Left forelimb (tissue), 1 donor: Measurements from ENCODE around the gene PSMB2.

ENCODE experiments used
- DNase-seq: peaks from one replicate; pipeline ENCODE4 v3.0.0-alpha.2; 2018; ENCODE audit warnings: low spot score

The PSMB2 gene

DNA sequence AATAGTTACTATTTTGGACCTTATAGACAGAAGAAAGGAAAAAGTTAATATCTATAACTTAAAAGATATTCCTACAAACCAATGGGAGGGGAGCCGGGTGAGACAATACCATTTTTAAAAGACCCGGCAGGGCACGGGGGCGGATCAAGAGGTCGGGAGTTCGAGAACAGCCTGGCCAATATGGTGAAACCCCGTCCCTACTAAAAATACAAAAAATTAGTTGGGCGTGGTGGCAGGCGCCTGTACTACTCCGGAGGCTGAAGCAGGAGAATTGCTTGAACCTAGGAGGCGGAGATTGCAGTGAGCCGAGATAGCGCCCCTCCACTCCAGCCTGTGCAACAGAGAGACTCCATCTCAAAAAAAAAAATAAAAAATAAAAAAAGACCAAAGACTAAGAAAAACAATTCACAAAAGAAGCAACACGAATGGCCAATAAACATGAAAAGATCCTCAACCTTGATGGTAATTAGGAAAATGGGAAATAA, 1.2 kb upstream of the PSMB2 start:
- DNase-seq: no peak

GRCh38 chr1:35640380-35641232, 720 bp downstream of the PSMB2 start:
- DNase-seq: no peak

DNA sequence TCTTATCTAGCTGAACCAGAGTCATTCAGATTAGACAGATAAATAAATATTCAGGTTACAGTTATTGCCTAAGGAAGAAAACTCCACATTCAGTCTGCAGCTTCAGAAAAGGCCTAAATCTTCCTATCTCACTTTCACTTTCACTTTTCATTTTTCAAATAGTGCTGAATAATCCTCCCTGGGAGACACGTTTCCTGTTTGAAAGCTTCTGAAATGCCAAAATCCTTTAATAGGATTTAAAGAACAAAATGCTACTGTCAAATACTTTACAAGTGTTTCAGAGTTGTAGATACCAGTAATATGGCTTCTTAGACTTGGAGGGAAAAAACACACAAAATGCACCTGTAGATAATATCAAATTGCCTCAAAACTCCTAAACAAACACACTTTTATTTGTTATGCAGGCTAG, 3.9 kb downstream of the PSMB2 start:
- no peak for DNase-seq

DNA sequence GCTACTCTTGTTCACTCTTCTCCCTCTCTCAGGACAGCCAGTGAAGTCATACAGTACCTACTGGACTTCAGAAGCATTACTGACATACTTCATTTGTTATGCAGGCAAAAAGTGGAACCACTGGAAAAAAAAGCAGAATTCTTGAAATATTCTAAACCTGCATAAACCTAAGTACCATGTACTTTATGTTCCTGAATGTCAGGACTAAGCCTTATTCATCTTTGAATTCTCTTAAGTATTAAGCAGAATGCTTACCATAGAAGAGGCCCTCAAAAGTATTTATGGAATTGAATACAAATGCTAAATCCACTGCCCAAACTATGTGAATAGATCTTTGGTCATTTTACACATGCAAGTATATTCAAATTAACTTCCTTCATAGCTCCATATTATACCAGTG, 7.8 kb downstream of the PSMB2 start:
- DNase-seq: no peak

DNA sequence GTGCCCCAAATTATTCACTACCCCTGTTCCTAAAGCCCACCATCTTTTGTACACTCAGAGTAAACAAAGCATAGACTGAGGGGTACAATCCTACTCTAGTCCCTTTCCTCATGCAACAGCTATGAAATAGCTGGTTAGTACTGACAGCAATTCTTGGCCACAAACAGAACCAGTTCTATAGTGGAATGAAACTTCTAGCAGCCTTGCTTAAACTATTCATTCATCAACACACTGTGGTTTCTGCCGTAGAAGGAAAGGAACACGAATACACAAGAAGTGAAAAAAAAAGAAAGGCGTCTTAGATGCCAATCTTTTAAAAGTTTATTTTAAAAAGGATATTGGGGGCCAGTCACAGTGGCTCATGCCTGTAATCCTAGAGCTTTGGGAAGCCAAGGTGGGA, 9.9 kb downstream of the PSMB2 start:
- DNase-seq: no peak

DNA sequence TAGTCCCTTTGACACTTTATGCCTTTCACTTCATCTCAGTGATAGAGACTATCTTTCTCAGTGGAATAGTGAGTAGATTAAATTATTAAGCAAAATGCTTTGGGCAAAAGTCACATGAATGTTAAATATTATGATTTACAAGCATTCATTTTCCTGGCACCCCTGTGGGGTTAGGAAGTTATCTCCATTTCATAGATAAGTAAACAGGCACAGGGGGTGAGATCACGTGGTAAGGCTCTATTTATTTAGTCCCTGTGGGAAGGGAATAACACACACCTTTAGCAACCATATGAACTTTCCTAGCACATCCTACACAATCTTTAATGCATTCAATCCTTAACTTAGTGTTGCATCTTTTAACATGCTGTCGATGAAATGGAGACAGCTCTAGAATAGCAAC, 12.3 kb downstream of the PSMB2 start:
- DNase-seq: no peak

DNA sequence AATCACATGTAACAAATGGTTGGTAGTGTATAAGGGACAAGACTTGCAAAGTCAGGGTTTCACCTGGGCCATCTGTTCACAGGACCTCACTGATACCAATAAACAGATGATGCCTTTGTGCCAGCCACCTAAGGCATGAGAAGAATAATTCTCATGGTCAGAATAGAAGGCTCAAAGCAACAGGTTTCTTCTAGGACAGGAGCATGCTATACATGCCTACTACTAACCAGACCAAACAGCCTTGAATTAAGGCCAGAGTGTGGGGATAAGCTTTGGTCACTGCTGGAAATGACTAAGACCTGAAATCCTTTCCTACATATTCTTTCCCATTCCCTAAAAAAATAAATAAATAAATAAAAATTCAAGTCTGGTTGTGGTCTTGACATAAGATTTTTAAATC, 17.5 kb downstream of the PSMB2 start:
- no peak for DNase-seq

DNA sequence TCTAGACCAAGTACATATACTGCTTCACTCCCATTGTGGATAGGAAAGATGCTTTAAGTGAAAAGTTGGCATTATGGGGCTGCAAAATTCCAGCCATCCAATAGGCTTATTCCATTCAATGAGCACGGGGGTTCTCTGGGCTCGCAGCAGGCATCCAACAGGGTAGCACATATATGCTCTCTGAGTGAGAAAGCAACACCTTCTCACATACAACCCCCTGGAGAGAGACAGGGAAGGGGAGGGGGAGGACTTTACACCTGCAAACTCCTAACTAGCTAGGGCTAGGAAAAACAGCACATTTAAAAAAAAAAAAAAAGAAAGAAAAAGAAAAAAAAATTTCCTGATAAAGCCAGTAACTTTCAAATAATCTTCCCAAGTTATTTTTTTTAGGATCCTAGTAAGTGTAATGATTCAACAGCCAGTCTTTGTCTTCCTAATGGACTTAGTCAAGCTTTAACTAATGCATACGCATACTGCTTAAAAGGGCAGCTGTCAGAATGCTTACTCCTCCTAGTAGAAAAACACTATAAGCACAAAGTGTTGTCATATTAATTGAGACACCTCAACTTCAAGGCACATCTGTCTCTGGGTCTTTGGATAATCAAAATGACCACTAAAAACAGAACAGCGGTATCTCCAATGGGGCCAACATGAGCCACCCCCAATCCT, 18.7 kb downstream of the PSMB2 start:
- DNase-seq: no peak

DNA sequence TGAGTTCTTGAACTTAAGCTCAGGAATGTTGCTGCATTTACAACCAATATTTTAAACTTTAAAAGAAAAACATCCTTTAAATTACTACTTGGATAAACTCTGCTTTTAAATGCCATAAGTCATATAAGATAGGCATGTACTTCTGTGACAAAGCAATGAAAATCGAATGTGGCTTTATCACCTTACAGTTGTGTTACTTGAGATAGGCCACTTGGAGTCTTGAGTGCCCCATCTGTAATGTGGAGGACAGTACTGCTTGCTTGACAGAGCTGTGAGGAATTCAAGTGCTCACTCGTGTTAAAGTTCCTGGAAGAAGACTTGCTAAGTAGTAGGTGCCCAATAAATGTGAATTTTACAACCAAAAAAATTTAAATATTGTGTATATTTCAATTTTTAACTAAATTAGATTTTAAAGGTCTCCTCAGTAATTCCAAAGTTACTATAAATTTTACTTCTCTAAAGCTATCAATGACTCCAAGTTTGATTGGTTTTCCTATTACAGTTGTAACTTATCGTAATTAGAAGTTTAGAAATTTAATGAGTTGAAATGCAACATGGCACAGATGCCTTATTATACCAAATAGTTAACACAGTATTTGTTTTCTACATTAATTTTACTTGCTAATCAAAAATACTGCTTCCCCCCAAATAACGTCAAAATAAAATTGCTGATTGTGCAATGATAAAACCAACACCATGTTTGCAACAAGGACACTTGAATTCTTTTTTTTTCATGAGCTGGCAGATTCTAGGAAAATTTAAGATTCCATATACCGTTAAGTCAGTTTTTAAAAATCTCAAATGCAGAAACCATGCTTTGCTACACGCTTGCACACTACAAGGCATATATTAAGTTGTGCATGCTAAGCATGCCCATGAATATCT, 21.8 kb downstream of the PSMB2 start:
- no peak for DNase-seq

GRCh38 chr1:35615440-35615839, 25.9 kb downstream of the PSMB2 start:
- no peak for DNase-seq

GRCh38 chr1:35611655-35612054, 29.7 kb downstream of the PSMB2 start:
- no peak for DNase-seq

DNA sequence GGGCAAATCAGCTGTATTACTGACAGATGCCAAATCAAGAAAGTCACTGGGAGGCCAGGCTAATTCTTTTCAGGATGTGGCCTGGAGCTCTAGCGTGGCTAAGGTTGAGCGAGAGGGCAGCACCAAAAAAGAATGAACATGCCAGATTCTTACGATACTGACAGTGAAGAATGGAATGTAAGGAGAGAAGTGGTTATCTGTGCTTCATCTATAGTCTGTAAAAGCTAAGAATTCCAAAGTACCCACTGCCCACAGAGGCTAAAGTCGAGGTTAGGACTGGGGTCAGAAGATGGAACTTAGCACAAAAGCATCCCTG, 35.5 kb downstream of the PSMB2 start:
- no peak for DNase-seq

GRCh38 chr1:35605071-35605866, 36.1 kb downstream of the PSMB2 start:
- DNase-seq: no peak

DNA sequence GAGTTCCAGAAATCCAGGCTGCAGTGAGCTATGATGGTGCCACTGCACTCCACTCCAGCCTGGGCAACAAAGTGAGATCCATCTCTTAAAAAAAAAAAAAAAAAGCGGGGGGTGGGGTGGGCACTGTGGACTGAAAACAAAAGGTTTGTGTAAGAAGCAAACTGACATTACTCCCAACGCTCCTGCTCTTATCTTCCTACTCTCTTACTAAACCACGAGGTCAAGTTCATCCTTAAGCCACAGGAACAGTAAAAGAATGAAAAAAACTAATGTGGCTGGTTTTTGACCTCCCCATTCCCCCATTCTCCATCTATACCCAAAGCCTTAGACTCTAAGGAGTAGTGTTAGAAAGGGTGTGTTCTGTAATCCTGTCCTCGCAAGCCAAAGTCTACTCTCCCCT, 37.4 kb downstream of the PSMB2 start:
- DNase-seq: no peak

DNA sequence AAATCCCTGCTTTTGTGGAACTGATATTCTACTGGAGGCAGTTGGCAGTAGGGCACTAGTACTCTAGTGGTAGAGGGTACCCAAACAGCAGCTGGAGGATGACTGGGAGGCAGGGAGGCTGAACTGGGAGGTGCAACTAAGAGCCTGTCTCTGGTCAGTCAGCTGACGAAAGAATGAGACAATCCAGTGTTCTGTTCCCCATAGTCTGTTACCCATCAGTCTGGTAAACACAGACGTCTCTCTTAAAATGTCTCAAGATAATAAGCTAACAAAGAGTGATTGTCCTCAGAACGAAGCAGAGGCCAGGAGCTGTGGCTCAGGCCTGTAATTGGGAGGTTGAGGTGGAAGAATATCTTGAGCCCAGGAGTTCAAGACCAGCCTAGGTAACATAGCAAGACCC, 37.9 kb downstream of the PSMB2 start:
- no peak for DNase-seq

- DNase-seq: no peak
Measured at GRCh38 chr1:35600593-35600992, 40.7 kb downstream of the PSMB2 start.

DNA sequence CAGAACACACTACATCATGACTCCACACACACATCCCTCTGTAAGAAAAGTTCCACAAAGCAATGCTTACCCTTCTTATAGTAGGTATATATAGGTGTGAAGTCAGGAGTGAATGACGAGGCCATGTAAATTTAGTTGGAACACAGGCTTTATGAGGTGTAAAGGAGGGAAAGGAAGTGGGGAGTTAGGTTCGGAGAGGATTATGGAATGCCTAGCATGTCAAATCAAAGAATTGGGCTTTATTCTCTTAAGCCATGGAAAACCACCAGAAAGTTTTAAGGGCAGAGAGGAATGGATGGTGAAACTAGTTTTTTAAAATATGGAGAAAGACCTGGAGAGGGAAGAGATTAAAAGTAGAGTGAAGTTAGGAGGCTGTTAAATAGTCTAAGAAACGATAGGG, 41.9 kb downstream of the PSMB2 start:
- no peak for DNase-seq

DNA sequence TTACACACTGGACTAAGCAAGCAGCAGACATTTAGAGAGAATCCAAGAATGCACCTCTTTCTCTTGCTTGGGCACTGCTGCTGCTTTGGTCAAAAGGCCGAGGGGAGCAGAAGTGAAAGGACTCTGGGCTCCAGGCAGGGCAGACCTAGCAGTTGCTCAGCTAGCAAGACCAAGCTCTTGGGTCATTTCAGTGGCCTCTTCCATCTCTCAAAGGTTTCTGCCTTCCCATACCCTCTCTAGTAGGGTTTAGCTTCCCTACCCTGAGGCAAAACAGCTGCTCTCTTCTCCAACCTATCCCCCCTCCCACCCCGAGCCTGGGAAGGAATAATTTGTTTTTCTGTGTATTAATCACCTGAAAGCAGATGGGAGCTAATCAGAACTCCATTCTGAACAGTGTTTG, 42.4 kb downstream of the PSMB2 start:
- DNase-seq: no peak

GRCh38 chr1:35597870-35598269, 43.5 kb downstream of the PSMB2 start:
- DNase-seq: no peak

DNA sequence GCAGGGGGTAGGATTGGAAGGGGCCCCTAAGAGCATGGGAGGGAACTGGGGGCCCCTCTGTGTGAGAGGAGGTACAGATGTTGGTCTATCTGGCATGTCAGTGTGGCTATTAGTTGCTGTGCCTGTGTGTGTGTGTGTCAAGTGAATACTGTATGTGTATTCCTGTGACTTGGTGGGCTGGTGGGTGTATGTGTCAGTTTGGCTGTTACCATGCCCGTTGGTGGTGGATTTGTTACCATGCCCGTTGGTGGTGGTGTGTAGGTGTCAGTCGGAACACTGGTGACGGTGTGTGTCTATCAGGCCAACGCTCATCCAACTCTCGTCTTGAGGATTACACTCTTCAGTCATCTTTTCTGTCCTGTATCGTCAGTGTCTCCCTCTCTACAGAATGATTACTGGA, 45.6 kb downstream of the PSMB2 start:
- no peak for DNase-seq

GRCh38 chr1:35594005-35594760, 47.1 kb downstream of the PSMB2 start:
- DNase-seq: no peak
